GM12872 (cell line): ENCODE measurements around the gene FREM2.

Source experiments
- TF ChIP-seq, protein P1 (sequence below): IDR thresholded peaks from 3 replicates; pipeline ENCODE4 v1.5.1; 2011; ENCODE audit warnings: low read depth, mild to moderate bottlenecking, low read length, moderate library complexity; ENCODE audit not compliant: insufficient read depth

The FREM2 gene

DNA sequence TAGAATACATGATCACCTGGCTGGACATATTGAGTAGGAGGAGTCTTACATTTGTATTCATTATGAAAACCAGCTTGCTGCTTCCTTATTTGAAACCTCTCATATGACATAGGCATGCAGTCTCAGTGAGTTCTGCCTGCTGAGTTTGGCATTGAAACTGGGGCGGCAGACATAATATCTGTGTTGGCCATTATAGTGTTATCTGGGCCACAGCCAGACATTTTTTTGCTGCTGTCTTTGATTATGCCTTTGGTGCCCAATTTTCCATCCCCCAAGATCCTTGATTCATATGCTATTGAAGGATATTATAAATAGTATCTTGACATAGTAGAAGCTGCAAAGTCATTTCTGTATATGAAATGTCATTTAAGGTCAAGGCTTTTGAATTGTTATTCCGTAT is 15.8 kb downstream of the FREM2 start:
- TF ChIP-seq, protein P1, sequence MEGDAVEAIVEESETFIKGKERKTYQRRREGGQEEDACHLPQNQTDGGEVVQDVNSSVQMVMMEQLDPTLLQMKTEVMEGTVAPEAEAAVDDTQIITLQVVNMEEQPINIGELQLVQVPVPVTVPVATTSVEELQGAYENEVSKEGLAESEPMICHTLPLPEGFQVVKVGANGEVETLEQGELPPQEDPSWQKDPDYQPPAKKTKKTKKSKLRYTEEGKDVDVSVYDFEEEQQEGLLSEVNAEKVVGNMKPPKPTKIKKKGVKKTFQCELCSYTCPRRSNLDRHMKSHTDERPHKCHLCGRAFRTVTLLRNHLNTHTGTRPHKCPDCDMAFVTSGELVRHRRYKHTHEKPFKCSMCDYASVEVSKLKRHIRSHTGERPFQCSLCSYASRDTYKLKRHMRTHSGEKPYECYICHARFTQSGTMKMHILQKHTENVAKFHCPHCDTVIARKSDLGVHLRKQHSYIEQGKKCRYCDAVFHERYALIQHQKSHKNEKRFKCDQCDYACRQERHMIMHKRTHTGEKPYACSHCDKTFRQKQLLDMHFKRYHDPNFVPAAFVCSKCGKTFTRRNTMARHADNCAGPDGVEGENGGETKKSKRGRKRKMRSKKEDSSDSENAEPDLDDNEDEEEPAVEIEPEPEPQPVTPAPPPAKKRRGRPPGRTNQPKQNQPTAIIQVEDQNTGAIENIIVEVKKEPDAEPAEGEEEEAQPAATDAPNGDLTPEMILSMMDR: no peak

DNA sequence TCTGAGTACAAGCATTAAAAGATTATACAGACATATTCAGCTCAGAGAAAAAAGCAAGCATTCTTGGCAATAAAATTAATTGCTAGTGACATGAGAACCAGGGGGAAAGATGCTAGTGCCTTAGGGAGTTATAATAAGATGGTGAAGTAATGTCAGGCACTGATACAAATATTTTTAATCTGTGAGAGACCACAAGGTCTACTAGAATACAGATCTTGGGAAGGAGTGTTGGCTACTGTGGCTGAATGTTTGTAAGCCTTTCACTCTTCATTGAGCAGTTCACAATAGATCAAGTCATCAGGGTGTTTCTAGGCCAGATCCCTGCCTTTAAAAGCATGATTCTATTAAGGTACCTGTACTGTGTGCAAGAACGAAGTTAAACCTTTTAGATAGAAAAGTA is 16.4 kb downstream of the FREM2 start:
- TF ChIP-seq, protein P1: no peak

DNA sequence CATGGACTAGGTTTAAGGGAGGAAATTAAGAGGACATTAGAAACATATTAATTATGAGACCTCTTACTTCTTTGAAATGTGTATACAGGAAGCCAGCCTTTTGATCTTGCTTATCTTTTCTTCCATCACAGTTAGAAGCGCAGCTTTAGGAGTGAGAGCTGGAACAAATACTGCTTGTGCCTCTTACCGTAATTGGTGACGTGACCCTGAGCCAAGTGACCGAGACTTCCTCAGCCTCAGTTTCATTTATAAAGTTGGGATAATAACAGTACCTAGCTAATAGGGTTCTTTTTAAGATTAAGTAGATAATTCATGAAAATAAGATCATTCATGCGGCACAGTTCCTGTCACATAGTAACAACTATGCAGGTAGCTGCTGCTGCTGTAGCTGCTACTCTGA is 18.5 kb downstream of the FREM2 start:
- TF ChIP-seq, protein P1: no peak

DNA sequence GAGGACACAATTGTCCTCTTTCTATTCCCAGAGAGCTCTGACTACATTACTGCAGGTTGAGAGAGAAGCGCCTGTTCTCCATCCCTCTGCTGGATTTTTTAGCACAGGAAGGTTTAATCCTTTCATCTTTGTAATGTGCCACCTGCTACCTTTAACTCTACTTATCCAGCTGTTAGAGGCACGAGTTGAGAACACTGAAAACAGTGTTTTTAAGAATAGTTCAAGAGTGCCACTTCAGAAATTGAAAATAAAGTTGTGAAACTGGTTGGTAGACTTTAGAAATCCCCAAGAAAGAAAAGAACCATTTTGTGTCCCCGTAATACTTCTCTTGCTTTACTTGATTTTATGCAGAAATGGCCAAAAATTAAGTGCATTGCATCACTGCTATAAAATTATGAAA is 20.6 kb downstream of the FREM2 start:
- TF ChIP-seq, protein P1: no peak

DNA sequence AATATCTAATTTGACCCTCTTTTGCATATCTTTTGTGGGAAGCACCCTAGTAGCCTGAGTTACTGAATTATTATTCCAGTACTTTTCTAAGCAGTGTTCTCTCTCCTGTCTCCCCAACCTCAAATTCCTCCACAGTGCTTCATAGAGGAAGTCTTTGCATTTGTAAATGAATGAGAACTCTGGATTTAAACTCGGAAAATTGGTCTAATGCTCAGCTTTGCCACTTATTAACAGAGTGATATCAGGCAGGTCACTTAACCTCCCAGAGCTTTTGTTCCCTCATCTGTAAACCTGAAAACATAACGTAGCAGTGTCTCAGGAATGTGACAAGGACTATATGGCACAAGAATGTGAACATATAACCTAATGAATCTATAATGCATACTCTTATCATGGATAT is 26.2 kb downstream of the FREM2 start:
- TF ChIP-seq, protein P1: no peak

DNA sequence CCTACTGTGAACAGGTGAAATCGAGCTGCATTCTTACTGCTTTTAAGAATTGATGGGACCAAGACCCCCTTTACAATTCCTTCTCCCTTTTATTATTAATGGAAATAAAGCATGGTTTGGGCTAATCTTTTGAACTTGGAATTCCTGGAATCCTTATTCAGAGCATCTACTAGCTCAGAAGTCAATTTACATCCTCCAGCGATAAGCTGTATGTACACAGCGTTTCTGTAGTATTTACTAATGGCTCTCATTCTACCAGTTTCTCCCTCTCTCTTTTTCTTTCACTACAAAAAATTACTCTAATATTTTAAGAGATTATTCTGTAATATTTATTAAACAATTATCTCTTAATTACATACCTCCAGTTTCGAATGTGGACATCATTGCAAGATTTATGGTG is 31.5 kb downstream of the FREM2 start:
- TF ChIP-seq, protein P1: no peak

DNA sequence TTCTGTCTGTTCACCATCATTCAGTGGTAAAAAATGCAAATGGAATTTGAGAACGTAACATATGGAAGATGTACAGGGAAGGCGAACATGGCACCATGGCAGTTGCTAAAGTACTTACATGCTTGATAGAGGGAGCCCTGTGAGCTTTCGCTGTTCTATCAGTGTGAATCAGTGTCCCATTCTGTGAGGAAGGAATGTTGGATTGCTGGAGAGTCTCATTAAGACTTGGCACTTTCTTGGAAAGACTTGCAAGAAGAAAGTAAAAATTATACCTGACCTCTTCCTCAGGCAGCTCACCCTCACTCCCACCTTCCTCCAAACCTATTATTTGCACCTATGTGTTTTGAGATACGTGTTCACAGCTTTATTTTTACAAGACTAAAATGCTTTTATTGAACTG is 43.5 kb downstream of the FREM2 start:
- TF ChIP-seq, protein P1: no peak

DNA sequence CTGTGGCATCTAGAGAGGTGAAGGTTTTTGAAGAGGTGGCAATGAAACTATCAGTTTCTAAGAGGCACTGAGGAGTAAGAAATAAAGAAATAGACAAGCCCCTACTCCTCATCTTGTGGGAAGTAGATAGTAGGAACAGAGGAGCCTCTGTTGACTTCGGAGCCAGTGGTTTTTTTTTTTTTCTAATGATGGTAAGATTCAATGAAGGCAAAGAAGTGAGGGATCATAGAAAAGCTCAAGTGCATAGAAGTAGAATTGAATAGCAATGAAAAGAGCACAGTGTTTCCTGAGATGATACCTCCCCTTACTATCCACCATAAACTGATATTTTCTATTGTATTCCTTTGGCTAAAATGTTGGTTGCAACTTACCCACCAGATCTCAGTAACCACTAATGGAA is 46.3 kb downstream of the FREM2 start:
- TF ChIP-seq, protein P1: no peak
